Measurements from ENCODE around the gene APPL2. TPM values are rescaled to one million over a fixed set of nuclear protein-coding genes. Genes with fewer than 3 reads are reported as not detected.

Gene APPL2
- total RNA-seq, 4 donors from 2014 or later = 28.6 to 30.6 (median 30.3) TPM

DNA sequence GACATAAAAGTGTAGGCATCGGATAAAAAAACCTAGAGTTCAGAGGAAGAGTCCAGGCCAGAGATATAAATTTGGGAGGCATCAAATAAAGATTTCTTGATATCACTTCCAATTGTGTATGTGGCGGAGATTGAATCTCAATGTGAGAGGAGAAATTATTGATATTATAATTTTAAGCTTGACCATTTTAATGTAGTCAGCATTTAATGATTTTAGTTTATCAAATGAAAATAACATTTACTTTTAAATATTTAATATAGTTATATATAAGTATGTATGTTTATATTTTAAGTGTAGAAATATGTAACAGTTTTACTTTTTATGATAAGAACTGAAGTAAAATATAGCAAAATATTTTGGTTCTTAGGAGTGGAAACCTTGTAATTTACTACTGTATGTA lies 79.7 kb downstream of the APPL2 start:
- no peak overlapping the region for H3K4me3 ChIP-seq (replicated peaks in 1 of 3)
- TF ChIP-seq, protein P1, sequence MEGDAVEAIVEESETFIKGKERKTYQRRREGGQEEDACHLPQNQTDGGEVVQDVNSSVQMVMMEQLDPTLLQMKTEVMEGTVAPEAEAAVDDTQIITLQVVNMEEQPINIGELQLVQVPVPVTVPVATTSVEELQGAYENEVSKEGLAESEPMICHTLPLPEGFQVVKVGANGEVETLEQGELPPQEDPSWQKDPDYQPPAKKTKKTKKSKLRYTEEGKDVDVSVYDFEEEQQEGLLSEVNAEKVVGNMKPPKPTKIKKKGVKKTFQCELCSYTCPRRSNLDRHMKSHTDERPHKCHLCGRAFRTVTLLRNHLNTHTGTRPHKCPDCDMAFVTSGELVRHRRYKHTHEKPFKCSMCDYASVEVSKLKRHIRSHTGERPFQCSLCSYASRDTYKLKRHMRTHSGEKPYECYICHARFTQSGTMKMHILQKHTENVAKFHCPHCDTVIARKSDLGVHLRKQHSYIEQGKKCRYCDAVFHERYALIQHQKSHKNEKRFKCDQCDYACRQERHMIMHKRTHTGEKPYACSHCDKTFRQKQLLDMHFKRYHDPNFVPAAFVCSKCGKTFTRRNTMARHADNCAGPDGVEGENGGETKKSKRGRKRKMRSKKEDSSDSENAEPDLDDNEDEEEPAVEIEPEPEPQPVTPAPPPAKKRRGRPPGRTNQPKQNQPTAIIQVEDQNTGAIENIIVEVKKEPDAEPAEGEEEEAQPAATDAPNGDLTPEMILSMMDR (IDR thresholded peaks at IDR 0.05) = no peak
- TF ChIP-seq POLR2A (IDR thresholded peaks at IDR 0.05) = no peak
- no peak for DNase-seq
- peaks cover 21 to 34% of the 10 kb centered on the region in 2 donors for H3K36me3 ChIP-seq
- WGBS, 2 donors = 98% methylated on average over 2 of the region's 2 CpGs
- no peaks in the 10 kb centered on the region for H3K9me3 ChIP-seq
- H3K4me1 ChIP-seq = no peaks in the 10 kb centered on the region
- intact Hi-C loops (cut with DNase I) = no loop called here
- no peaks in the 10 kb centered on the region for H3K27me3 ChIP-seq
- no peak overlapping the region for H3K27ac ChIP-seq

DNA sequence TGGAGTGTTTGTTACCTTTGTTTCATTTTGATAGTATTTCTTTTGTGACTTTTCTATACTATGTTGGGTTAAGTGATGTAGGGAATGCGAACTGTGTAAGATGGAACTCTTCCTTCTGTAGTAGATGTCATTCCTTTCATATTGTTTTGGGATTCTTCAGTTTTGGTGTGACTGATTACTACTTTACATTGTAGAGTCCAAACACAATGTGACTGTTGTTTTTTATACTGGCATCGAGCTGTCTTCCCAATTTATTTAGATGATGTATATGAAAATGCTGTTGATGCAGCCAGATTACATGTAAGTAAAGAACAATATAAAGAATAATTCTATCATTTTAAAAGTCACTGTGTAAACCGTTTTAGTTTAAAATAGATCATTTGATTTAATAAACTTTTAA lies 93.7 kb downstream of the APPL2 start:
- H3K4me1 ChIP-seq = peaks cover 4% of the 10 kb centered on the region in 2 donors
- peaks cover 24 to 26% of the 10 kb centered on the region in 2 donors for H3K36me3 ChIP-seq
- intact Hi-C loops (cut with DNase I) = no loop called here
- no peaks in the 10 kb centered on the region for H3K27me3 ChIP-seq
- no peak overlapping the region for H3K27ac ChIP-seq
- WGBS, 2 donors = 97% methylated on average over 3 of the region's 3 CpGs
- H3K4me3 ChIP-seq (replicated peaks in 1 of 3) = no peak overlapping the region
- H3K9me3 ChIP-seq = no peaks in the 10 kb centered on the region
- no peak for DNase-seq
- TF ChIP-seq POLR2A (IDR thresholded peaks at IDR 0.05) = no peak
- TF ChIP-seq, protein P1 (IDR thresholded peaks at IDR 0.05) = no peak

DNA sequence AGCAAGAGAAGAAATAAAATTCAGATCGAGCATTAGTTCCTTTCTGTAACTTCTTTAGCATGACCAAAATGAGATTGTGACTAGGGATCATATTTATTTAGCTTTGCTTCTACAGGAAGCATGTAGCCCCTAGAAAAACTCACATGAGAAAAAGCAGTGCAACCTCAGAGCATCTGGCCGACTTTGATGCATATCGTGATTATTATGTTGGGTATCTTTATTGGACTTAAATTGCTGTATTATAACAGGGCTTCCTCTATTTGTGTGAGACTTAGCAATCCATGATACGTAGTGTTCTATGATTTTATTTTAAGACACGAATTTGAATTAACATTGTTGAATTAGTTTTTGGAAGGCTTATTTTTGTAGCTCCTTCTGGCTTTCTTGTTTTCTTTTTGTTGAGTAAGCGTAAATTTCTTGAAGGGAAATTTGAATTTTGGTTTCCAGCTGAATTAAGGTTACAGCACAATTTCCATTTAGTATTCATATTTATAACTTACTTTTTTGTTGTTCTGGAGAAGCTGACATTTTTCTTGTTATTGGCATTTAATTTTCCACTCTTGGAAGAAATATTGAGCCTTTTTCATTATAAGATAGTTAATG lies 94.6 kb downstream of the APPL2 start:
- Histone ChIP-seq H3K4me3 (replicated peaks in 1 of 3) (no peak overlapping the region), H3K9me3 (no peaks in the 10 kb centered on the region), H3K27me3 (no peaks in the 10 kb centered on the region), H3K4me1 (peaks cover 4 to 6% of the 10 kb centered on the region in 2 donors), H3K27ac (no peak overlapping the region), H3K36me3 (peaks cover 18 to 19% of the 10 kb centered on the region in 2 donors)
- WGBS, 2 donors = 90 to 91% methylated on average over 6 of the region's 6 CpGs
- no peak for TF ChIP-seq POLR2A (IDR thresholded peaks at IDR 0.05)
- TF ChIP-seq, protein P1 (IDR thresholded peaks at IDR 0.05) = no peak
- DNase-seq = no peak
- intact Hi-C loops (cut with DNase I) = no loop called here

DNA sequence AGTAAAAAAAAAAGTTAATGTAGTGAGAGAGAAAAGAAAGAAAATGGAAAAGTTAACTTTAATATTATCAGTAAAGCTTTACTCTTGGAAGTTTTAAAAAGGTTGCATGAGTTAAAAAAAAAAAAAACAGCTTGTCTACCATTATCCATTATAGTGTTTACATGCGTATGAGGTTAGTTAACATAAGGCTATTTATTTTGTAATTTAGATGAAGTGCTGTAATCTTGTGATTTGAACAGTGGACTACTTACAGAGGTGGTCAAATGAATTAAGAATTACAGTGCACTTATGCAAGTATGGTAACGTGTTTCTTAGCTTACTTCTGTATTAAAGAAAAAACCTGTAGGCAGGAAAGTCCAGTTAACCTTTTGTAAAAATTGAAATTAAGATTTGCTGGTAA lies 97.7 kb downstream of the APPL2 start:
- no peak for DNase-seq
- Histone ChIP-seq H3K27ac (no peak overlapping the region), H3K27me3 (no peaks in the 10 kb centered on the region), H3K4me1 (peaks cover 4 to 6% of the 10 kb centered on the region in 2 donors), H3K9me3 (no peaks in the 10 kb centered on the region), H3K36me3 (peaks cover 13 to 19% of the 10 kb centered on the region in 2 donors), H3K4me3 (replicated peaks in 1 of 3) (no peak overlapping the region)
- TF ChIP-seq POLR2A (IDR thresholded peaks at IDR 0.05) = no peak
- TF ChIP-seq, protein P1 (IDR thresholded peaks at IDR 0.05) = no peak
- intact Hi-C loops (cut with DNase I) = no loop called here
- WGBS, 2 donors = 88 to 93% methylated on average over 2 of the region's 2 CpGs

Other genes starting within 250 kb of the APPL2 start
- 10 to 100 TPM in 2 of 4 donors, 1 to 10 TPM in 2; 6.2 to 13.9 (median 10.6) TPM for gene NOPCHAP1, start 249.9 kb downstream of the APPL2 start, total RNA-seq
- gene ALDH1L2, start 151.7 kb downstream of the APPL2 start, total RNA-seq = 1 to 10 TPM; 2.1 to 9.1 (median 4.3) TPM
- gene WASHC4, start 128.4 kb downstream of the APPL2 start, total RNA-seq = 100 to 1,000 TPM in 1 of 4 donors, 10 to 100 TPM in 3; 64.3 to 111 (median 81.0) TPM
- 1 to 10 TPM; 1.9 to 5.8 (median 4.3) TPM for gene C12orf75, start 94.5 kb upstream of the APPL2 start, total RNA-seq

Measured in thyroid gland (tissue), 4 donors.